Kidney (tissue), 14 donors: ENCODE measurements around the gene SAMMSON. TPM values are rescaled to one million over a fixed set of nuclear protein-coding genes. Genes with fewer than 3 reads are reported as not detected.

Experiments
- DNase-seq, 5 donors: peaks; one replicate each; pipeline ENCODE4 v3.0.0-alpha.2; 2013 to 2020
- FAIRE-seq: peaks from 2 replicates; lab custom pipeline; 2012; peaks lifted over from hg19 to GRCh38; lab: Jason Lieb, UNC
- H3K27ac ChIP-seq, 2 donors: one replicate each; pipeline ENCODE4 v1.7.0; 2013; ENCODE audit warnings: low read depth in 2 of 2, low read length in 2 of 2, inconsistent platforms in 1 of 2
- H3K27me3 ChIP-seq: one replicate; pipeline ENCODE4 v1.7.1; 2013; ENCODE audit warnings: low read length, inconsistent platforms; ENCODE audit not compliant: control insufficient read depth, insufficient read depth
- H3K36me3 ChIP-seq, 3 donors: one replicate each; pipeline versions ENCODE4 v1.7.0 to v1.7.1; 2013; ENCODE audit warnings: low read length in 3 of 3, control low read depth in 1 of 3, inconsistent platforms in 1 of 3; ENCODE audit not compliant: insufficient read depth in 3 of 3, control insufficient read depth in 2 of 3
- H3K4me1 ChIP-seq, 3 donors: one replicate each; pipeline versions ENCODE4 v1.7.0 to v1.7.1; 2013; ENCODE audit warnings: low read length in 3 of 3, inconsistent platforms in 1 of 3, low read depth in 1 of 3; ENCODE audit not compliant: control insufficient read depth in 2 of 3, insufficient read depth in 2 of 3
- H3K4me3 ChIP-seq, 3 donors: one replicate each; pipeline versions ENCODE4 v1.7.0 to v1.8.1; 2013; ENCODE audit warnings: low read length in 3 of 3, control low read depth in 1 of 3, inconsistent platforms in 1 of 3
- H3K9ac ChIP-seq, 3 donors: one replicate each; pipeline versions ENCODE4 v1.7.0 to v1.7.1; 2013; ENCODE audit warnings: low read length in 3 of 3, control low read depth in 1 of 3, inconsistent platforms in 1 of 3
- H3K9me3 ChIP-seq, 3 donors: one replicate each; pipeline versions ENCODE4 v1.7.0 to v1.7.1; 2013; ENCODE audit warnings: low read length in 3 of 3, control low read depth in 1 of 3, inconsistent platforms in 1 of 3; ENCODE audit not compliant: control insufficient read depth in 2 of 3, insufficient read depth in 1 of 3
- intact Hi-C: fragments of 100-400 bp; cut with DNase I; formaldehyde crosslinking; loops from one replicate; pipeline ENCODE4 v1.11.1; 2022
- polyA plus RNA-seq: library from polyadenylated mRNA; stranded (reverse); fragments of 350-450 nt; fragmentation: Illumina TruSeq; extraction: RNeasy Lipid Tissue Mini Kit (QIAGEN cat#74804); gene quantifications from one replicate; pipeline ENCODE4 v1.2.3, GENCODE V29; 2014; ENCODE audit warnings: low read depth, low replicate concordance; ENCODE audit not compliant: insufficient read depth
- total RNA-seq: library from RNA; stranded (reverse); fragmentation: NEBNext Ultra II Directional; extraction: Animal tissue kit (Norgen Biotek cat#: 25700); gene quantifications from one replicate; pipeline ENCODE4 v1.2.1, GENCODE V29; 2021
- TF ChIP-seq, protein P1 (sequence below): IDR thresholded peaks from 3 replicates; pipeline ENCODE4 v1.5.1; 2012; ENCODE audit warnings: mild to moderate bottlenecking, moderate library complexity, borderline replicate concordance; ENCODE audit not compliant: insufficient read depth; ENCODE audit errors: extremely low read depth
- donor health status: control.
- donor health status: control.
- donor health status: control.
- donor health status: control.
- donor health status: control.
- donor health status: DM: yes; HTN: yes; CAD: no.
- donor health status: Normal renal cell carcinoma (clear cell type).

SAMMSON gene
- total and polyA plus RNA-seq, 2 donors from 2014 or later = 0.98 TPM; not detected in 1

DNA sequence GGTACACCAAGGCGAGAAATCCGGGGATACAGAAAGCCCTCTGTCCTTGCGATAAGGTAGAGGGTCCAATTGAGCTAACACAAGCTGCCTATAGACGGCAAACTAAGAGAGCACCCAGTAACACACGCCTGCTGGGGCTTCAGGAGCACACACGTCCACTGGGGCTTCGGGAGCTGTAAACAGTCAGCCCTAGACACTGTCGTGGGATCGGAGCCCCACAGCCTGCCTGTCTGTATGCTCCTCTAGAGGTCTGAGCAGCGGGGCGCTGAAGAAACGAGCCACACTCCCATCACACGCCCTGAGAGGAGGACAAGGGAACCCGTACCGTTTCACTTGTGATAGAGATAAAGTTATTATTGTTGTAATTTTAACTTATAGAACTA is 486 bp downstream of the SAMMSON start:
- H3K4me1 ChIP-seq = no peaks in the 10 kb centered on the region
- H3K9me3 ChIP-seq = no peaks in the 10 kb centered on the region
- no peak for FAIRE-seq
- DNase-seq = no peak
- H3K4me3 ChIP-seq = no peak overlapping the region
- H3K27me3 ChIP-seq = no peaks in the 10 kb centered on the region
- TF ChIP-seq, protein P1, sequence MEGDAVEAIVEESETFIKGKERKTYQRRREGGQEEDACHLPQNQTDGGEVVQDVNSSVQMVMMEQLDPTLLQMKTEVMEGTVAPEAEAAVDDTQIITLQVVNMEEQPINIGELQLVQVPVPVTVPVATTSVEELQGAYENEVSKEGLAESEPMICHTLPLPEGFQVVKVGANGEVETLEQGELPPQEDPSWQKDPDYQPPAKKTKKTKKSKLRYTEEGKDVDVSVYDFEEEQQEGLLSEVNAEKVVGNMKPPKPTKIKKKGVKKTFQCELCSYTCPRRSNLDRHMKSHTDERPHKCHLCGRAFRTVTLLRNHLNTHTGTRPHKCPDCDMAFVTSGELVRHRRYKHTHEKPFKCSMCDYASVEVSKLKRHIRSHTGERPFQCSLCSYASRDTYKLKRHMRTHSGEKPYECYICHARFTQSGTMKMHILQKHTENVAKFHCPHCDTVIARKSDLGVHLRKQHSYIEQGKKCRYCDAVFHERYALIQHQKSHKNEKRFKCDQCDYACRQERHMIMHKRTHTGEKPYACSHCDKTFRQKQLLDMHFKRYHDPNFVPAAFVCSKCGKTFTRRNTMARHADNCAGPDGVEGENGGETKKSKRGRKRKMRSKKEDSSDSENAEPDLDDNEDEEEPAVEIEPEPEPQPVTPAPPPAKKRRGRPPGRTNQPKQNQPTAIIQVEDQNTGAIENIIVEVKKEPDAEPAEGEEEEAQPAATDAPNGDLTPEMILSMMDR = no peak
- H3K27ac ChIP-seq = no peak overlapping the region
- intact Hi-C loops = no loop called here
- no peaks in the 10 kb centered on the region for H3K36me3 ChIP-seq
- no peak overlapping the region for H3K9ac ChIP-seq

DNA sequence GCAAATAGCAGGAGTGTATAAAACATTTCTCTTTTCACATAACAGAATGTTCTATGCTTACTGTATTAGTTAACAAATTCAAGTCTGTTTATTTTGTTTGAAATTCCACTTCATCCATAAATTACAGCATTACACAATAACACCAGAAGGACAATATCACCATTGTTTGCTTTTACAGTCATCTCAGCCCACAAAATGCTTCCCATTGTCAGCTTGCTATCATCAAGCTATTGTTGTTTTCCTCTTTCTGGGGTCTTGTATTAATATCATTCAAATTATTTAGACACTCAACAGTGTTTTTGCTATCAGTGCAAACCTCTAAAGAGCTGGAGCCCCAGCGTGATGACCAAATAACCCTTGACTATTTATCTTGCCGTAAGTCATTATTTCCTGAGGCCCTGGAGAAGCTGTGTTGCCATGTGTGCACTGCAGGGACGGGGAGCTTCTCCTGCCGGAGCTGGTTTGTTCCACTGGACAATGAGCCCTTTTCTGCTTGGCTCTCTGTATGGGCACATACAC is 1.1 kb downstream of the SAMMSON start:
- Histone ChIP-seq H3K36me3 (no peaks in the 10 kb centered on the region), H3K4me3 (no peak overlapping the region), H3K4me1 (no peaks in the 10 kb centered on the region), H3K9ac (no peak overlapping the region), H3K9me3 (no peaks in the 10 kb centered on the region), H3K27me3 (no peaks in the 10 kb centered on the region), H3K27ac (no peak overlapping the region)
- TF ChIP-seq, protein P1 = no peak
- no peak for FAIRE-seq
- DNase-seq = peak in 2 of 5 donors; percentile 29 to 44
- intact Hi-C loops = no loop called here

DNA sequence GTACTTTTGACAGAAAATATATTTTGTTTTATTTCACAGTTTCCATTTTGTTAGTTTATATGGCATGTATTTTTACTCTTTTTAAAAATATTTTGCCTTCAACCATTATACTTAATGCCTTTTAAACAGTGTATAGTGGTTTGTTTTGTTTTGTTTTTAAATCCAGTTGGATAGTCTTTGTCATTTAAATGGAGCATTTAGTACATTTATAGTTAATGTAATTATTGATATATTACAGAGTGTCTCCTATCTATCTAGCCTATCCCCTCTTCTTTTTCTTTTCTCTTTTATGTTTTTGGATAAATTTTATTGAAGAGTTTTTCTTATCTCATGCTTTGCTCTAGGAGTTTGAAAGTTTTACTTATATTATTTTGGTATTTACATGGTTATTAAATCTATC is 3.6 kb downstream of the SAMMSON start:
- intact Hi-C loops = no loop called here
- H3K27ac ChIP-seq = no peak overlapping the region
- no peaks in the 10 kb centered on the region for H3K27me3 ChIP-seq
- no peaks in the 10 kb centered on the region for H3K36me3 ChIP-seq
- FAIRE-seq (peak; percentile 11), DNase-seq (no peak)
- no peak overlapping the region for H3K4me3 ChIP-seq
- H3K9ac ChIP-seq = no peak overlapping the region
- H3K4me1 ChIP-seq = no peaks in the 10 kb centered on the region
- TF ChIP-seq, protein P1 = no peak
- no peaks in the 10 kb centered on the region for H3K9me3 ChIP-seq

DNA sequence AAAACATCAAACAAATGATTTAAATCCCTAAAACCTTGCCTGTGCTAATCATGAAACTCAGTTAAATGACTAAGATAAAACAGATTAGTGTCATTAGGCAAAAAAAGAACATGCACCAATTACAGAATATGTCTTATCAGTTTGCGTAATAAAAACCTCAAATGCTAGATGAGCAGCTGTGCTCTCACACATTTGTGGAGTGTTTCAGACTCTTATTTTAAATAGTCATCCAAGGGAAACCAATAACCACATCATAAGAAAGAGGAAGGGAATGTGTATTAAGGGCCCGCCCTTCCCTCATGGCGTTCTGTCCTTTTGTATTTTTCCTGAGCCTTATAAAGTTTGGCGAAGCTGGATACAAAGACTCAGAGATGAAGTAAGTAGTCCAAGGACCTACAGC is 6.6 kb downstream of the SAMMSON start:
- Histone ChIP-seq H3K27ac (no peak overlapping the region), H3K36me3 (no peaks in the 10 kb centered on the region), H3K9ac (no peak overlapping the region), H3K4me3 (no peak overlapping the region), H3K9me3 (no peaks in the 10 kb centered on the region), H3K4me1 (no peaks in the 10 kb centered on the region), H3K27me3 (no peaks in the 10 kb centered on the region)
- TF ChIP-seq, protein P1 = no peak
- no peak for DNase-seq
- intact Hi-C loops = no loop called here
- FAIRE-seq = no peak
